UCSD-AML1 (cell line): ENCODE data around the gene VPS26A.
"Not testable (repeated sequence)": the region's sequence is repeated elsewhere in the genome, so short reads cannot be mapped to it uniquely, and the experiment has no call there.

Experiments
- DNase-seq: peaks from one replicate; lab custom pipeline; 2025; ENCODE audit not compliant: unreplicated experiment; lab: John Stamatoyannopoulos, UW

VPS26A gene

DNA sequence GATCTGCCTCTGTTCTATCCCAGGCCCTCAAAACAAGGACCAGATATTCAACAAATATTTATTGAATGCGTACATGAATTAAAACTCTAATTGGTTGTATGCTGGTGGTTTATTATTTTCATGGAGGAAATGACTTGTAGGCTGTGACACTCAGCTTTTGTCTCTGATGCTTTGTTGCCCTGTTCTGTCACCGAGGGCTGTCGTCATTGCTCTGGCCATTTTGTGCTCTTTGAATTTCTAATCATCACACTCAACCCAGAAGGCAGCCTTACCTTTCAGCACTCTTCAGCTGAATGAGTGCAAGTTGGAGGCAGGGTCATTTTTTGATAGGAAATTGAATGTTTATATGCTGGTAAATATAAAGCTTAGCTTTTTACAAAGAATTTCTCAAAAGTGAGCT, 21.5 kb upstream of the VPS26A start:
- no peak for DNase-seq

DNA sequence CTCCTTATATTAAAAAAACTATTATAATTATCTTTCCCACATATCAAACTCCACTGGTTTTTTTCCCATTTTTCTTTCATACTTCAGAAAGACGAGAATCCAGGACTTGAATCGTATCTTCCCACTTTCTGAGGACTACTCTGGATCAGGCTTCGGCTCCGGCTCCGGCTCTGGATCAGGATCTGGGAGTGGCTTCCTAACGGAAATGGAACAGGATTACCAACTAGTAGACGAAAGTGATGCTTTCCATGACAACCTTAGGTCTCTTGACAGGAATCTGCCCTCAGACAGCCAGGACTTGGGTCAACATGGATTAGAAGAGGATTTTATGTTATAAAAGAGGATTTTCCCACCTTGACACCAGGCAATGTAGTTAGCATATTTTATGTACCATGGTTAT, 20.2 kb upstream of the VPS26A start:
- no peak for DNase-seq

DNA sequence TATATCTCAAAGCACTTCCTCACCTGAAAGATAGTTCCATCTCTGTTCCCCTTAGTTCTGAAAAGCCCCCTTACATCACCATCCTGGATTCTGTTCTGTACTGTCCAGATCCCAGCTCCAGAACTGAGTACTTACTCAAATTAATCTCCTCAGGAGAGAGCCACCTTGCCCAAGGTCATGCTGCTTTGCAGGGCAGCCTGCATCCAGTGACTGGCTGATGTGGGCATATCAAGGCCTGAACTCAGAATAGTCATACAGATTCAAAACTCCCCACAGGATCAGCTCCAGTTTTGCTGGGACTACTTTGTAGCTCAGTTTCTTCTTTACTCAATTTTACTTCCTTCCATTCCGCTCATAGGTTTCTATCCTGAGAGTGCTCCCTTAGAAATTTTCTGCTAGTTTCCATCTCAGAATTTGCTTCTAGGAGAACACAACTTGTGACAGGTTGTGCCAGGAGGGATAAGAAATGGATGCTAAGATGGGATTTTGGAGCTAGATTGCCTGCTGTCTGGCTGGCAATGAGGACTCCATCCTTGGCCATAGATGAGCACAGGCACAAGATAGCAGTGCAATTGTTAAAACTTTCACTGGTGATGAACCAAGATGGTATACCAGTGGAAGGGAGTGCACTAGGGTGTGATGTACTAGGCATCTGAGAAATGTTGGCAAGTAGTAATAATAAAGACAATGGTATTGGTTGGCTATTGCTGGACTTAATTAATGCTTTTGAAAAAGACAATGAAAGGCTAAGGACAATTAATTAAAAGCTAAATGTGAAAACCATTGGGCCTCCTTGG, 18.8 kb upstream of the VPS26A start:
- DNase-seq, result no peak

DNA sequence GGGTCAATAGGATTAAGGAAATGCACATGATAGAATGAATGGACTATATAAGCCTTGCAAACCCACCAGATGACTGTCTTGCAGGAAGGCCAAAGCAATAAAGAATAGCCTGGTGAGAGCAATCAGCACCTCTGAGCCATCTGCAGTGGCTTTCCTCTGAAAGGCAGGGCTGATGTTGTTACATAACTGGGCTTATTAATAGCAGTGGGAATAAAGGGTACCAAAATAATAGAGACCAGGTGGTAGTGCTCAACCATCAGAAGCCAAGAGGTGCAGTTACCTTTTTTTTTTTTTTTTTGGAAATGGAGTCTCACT, 16.8 kb upstream of the VPS26A start:
- DNase-seq, result no peak

DNA sequence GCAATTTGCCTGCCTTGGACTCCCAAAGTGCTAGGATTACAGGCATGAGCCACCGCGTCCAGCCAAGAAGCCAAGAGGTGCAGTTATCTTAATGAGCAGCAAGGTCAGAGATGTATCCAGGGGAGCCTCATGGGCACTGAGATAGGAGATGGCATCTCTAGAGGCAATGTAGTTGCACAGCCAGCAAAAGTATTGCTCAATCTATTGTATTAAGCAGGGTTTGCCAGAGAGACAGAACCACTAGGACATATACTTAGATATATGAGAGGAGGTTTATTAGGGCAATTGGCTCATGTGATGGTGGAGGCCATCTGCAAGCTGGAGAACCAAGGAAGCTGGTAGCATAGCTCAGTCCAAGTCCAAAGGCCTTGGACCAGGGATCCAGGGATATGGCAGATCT, 16.3 kb upstream of the VPS26A start:
- no peak for DNase-seq

DNA sequence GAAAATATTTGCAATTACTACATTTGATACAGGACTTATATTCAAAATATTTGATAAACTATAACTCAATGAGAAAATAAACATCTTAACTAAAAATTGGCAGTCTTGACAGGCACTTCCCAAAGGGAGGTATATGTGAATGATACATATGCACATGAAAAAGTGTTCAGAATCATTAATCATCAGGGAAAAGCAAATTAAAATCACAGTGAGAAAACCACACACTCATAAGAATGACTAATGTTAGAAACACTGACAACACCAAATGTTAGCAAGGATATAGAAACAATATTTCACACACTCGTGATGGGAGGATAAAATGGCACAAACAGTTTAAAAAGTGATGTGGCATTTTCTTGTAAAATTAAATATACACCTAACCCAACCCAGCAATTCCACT, 4.1 kb upstream of the VPS26A start:
- no peak for DNase-seq

DNA sequence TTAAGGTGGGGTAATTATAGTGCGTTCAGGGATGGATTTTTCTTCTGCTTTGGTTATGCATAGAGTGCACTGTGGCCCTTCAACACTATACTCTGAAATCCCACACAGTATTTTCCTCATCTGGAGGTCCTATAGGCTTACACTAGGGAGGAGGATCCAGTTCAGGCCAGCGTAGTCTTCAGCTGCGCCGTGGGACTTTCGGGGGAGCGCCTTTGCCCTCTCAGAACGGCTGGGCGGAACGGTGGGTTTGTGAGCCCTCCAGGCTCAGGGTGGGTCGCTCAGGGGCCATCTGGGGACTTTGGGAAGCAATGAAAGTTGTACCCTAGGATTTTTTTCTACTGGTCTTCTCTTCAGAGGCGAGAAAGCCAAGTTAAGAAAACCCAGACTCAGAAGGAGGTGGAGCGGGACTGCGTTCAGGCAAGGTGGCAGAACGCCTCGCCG, 652 bp upstream of the VPS26A start:
- DNase-seq, result no peak

DNA sequence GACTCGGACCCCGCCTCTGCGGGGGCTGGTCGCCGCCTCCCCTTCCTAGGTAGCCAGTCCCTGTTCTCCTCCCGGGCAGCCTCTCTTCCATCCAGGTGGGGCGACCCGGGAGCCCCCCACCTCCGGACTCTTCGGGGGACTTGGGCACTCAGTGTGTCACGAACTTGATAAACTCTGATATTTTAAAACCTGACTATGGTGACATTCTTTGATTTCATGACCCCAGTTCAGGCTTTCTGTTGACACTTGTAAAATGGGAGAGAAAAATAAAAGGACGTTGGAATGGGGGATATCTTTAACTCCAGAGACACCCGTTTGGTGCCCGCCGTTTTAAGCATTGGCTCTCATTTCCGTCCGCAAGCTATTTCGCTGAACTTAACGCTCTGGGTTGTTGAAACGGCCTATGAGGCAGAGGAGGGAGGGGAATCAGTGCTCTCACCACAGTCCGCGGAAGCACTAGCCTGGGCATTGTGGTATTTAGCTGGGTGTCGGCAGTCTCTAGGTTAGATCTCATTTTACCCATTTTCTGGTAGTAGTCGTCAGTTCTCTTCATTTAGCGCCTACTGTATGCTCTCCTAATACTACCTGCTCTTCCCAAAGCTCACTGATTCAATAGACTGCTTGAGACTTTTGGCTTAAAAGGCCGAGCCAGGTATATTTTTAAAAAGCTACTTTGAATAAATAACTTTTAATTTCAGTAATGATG, 738 bp downstream of the VPS26A start:
- DNase-seq, result peak; percentile 45

DNA sequence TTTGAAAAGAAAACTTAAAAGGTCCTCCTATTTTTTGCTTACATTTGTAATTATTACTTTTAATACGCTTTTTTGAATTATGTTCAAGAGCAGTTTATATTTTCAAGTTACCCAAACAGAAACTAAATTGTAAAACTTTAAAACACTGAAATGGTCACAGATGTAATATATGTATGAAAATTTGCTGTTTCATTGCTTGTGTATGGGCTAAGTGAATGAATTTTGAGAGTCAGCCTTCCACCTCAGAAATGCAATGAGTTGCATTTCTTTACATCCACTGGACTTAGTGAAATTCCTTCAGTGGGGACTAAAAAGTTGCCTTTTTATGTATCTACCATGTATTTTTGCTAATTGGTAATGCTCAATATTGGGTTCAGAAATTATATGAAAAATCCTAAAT, 1.6 kb downstream of the VPS26A start:
- DNase-seq, result no peak

DNA sequence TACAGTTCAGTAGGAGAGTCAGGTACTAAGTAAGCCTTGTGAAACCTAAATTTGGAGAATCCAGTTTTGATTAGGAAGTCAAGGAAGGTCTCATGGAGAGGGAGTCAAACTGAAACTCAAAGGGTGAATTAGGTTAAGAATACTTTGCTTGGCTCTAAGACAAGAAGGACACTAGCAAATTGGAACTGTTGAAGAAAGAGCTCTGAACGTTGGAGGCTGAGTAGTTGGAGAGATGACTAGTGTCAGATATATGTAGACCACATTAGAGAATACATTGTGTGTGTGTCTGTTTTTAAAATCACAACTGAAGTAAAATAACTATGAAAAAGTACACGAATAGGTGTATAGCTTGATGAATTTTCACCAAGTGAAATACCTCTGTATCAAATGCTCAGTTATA, 6.3 kb downstream of the VPS26A start:
- DNase-seq, result no peak

DNA sequence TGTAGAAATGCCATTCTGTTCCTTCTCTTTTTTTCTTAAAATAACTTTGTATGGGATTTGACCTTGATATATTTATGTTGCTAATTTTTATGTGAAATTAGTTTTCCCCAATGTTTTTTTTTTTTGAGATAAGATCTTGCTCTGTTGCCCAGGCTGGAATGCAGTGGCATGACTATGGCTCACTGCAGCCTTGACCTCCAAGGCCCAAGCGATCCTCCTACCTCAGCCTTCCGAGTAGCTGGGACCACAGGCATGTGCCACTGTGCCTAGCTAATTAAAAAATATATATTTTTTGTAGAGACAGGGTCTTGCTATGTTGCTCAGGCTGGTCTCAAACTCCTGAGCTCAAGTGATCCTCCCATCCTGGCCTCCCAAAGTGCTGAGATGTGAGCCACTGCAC, 16.0 kb downstream of the VPS26A start:
- DNase-seq, result no peak

DNA sequence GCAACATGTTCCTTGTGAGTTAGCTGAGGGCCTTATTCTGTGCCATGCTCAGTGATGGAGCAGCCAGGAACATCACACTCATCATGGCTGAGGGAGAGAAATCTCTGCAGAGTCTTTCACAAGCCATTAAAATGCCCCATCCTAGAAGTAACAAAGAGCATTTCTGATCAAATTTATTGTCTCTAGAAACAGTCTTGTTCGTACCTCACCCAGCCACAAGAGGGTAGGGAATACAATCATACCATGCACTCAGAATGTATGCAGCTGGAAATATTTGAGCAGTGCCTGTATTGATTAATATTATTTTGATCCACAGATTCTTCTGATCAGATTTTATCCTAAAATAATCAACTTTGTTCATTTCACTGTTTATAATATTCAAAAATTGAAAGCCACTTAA, 17.3 kb downstream of the VPS26A start:
- no peak for DNase-seq

DNA sequence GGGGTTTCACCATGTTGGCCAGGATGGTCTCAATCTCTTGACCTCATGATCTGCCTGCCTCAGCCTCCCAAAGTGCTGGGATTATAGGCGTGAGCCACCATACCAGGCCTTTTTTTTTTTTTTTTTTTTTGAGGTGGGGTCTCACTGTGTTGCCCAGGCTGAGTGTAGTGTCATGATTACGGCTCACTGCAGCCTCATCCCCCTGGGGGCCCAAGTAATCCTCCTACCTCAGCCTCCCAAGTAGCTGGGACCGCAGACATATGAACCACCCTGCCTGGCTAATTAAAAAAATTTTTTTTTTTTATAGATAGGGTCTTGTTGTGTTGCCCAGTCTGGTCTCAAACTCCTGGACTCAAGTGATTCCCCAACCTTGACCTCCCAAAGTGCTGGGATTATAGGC, 18.1 kb downstream of the VPS26A start:
- DNase-seq, result not testable (repeated sequence)

DNA sequence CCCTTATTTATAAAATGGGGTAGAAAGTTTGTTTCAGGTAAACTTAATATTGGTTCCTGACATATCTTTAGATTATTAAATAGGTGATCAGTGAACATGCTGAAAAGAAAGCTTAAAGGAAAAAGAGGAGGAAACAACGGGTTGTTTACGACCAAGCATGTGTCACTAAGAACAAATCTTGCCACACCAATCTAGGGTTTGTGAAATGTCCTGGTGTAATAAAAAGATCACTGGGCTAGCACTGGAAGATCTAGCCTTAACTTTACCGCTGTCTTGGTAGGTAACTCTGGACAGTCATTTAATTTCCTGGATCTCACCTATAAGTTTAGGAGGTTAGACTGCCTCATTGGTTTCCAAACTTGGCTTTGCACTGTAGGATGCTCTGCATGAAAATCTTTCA, 19.0 kb downstream of the VPS26A start:
- DNase-seq, result no peak

DNA sequence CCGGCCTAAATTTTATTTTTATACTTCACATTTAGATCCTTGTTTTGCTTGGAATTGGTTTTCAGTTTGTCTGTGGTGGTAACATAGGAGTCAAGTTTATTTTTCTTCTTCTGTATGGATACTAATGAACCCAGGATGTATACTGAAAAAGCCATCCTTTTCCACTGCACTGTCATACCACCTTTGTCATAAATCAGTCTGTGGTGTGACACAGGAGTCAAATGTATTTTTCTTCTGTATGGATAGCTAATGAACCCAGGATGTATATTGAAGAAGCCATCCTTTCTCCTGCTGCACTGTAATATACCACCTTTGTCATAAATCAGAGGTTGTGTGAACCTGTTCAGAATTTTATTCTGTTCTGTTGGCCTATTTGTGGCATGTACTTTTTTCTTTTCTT, 21.4 kb downstream of the VPS26A start:
- DNase-seq, result no peak

DNA sequence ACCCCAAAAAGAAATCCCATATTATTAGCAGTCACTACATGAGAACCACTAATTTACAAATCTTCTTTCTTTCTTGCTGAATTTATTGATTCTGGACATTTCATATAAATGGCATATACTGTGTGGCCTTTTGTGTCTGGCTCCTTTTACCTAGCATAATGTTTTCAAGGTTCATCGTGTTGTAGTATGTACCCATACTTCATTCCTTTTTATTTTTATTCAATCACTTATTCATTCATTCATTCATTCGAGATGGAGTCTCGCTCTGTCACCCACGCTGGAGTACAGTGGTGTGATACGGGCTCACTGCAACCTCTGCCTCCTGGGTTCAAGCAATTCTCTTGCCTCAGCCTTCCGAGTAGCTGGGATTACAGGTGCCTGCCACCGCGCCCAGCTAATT, 21.9 kb downstream of the VPS26A start:
- DNase-seq, result no peak

DNA sequence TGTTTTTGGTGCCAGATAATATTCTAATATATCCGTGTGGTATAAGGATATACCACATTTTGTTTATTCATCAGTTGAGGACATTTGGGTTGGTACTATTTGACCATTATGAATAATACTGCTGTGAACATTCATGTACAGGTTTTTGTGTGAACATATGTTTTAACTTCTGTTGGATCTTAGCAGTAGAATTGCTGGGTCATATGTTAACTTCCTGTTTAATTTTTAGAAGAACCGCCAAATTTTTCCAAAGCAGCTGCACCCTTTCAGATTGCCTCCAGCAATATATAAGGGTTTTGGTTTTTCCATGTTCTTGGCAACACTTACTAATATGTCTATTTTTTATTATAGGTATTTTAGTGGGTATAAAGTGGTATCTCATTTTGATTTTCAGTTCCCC, 22.8 kb downstream of the VPS26A start:
- DNase-seq, result no peak

DNA sequence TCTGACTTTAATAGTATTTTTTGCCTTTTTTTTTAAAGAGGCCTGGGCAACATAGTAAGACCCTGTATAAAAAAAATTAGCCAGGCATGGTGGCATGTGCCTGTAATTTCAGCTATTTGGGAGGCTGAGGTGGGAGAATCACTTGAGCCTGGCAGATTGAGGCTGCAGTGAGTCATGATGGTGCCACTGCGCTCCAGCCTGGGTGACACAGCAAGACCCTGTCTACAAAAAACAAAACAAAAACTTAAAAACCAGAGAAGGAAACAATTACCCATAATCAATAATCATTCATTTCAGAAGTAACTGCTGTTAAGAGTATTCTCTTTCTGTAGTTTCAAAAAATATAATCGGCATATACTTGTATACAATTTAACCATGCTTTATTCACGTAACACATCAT, 28.0 kb downstream of the VPS26A start:
- no peak for DNase-seq

DNA sequence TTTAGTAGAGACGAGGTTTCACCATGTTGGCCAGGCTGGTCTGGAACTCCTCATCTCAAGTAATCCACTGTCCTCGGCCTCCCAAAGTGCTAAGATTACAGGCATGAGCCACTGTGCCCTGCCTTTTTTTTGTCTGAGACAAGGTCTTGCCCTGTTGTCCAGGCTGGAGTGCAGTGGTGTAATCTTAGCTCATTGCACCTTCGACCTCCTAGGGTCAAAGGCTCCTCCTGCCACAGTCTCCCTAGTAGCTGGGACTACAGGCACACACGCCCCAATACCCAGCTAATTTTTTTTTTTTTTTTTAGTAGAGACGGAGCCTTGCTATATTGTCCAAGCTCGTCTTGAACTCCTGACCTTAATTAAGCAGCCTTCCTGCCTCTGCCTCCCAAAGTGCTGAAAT, 29.2 kb downstream of the VPS26A start:
- DNase-seq, result no peak

DNA sequence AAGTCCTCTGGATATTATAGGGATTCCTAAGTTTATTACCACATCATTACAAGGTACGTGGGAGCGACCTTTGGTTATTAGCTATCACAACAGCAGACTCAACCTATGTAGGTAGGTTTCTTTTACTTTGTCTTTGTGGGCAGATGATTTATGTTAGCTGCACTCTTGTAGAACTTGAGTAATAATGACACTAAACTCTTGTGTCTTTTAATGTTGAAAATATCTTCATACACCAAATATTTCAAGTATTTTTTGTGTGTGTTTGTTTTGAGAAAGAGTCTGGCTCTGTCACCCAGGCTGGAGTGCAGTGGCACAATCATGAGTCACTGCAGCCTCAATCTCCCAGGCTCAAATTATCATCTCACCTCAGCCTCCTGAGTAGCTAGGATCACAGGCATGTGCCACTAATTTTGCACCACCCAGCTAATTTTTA, 36.8 kb downstream of the VPS26A start:
- no peak for DNase-seq

DNA sequence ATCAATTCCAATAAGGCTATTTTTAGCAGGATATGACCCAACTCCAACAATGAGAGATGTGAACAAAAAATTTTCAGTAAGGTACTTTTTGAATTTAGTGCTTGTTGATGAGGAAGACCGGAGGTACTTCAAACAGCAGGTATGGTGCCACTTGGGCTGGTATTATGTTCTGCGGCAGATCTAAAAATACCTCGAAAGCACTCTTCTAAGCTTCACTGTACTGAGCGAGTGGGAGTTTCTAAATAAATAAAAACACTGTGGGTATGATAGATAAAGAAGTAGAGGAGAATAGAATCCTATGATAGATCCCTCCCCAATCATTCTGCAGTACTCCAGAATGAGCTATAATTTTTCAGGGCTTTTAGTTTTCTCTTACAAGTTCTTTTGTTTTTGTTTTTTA, 44.5 kb downstream of the VPS26A start:
- no peak for DNase-seq

DNA sequence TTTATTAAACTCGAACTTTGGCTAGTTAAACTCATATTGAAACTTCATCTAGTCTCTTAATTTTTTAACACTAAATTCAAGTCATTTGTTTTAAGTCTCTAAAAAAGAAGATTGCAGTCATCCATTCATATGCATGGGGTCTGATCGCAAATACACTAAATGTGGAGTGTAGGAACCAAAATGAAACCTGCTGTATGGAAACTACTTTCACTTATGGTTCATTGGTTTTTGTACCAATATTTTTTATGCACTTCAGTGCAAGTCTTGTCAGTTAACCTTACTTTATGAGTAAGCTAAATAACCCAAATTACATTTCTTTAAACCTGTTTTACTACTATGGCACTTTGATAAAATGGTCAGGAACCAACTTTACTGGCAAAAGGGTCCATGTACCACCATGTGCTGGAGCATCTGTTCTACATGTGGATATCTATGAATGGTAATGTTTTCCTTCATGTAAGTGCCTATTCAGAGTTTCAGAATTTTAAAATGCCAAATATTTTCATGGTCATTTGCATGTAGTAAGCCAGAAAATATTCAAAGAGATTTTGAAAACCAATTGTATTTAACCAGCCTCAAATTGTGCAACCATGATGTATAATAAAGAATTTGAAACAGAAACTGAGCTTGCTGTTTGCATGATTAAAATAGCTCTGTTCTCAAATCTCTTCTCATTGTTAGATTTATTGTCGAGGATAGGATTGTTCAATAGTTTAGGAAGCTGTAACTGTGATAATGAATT, 48.4 kb downstream of the VPS26A start:
- no peak for DNase-seq
